IPS-20b (cell line): ENCODE data around the gene ZMYM2.

Source experiments
- H3K27ac ChIP-seq: one replicate; pipeline ENCODE4 v1.5.1; 2013; ENCODE audit warnings: low read length
- H3K27me3 ChIP-seq: 2 replicates; pipeline ENCODE4 v1.6.1; 2013; ENCODE audit warnings: mild to moderate bottlenecking, low read length, inconsistent platforms; ENCODE audit not compliant: insufficient read depth
- H3K36me3 ChIP-seq: 2 replicates; pipeline ENCODE4 v1.6.1; 2013; ENCODE audit warnings: low read depth, mild to moderate bottlenecking, inconsistent platforms, low read length, moderate library complexity; ENCODE audit not compliant: insufficient read depth
- H3K4me1 ChIP-seq: 2 replicates; pipeline ENCODE4 v1.6.1; 2013; ENCODE audit warnings: mild to moderate bottlenecking, control low read depth, inconsistent platforms, low read length, moderate library complexity; ENCODE audit not compliant: insufficient read depth
- H3K4me3 ChIP-seq: 2 replicates; pipeline ENCODE4 v1.5.1; 2013; ENCODE audit warnings: mild to moderate bottlenecking, low read length, inconsistent platforms
- H3K9ac ChIP-seq: 2 replicates; pipeline ENCODE4 v1.6.1; 2013; ENCODE audit warnings: low read depth, mild to moderate bottlenecking, inconsistent platforms, low read length, moderate library complexity
- H3K9me3 ChIP-seq: 2 replicates; pipeline ENCODE4 v1.6.1; 2013; ENCODE audit warnings: mild to moderate bottlenecking, low read depth, low read length, inconsistent platforms; ENCODE audit not compliant: insufficient read depth

ZMYM2 gene

DNA sequence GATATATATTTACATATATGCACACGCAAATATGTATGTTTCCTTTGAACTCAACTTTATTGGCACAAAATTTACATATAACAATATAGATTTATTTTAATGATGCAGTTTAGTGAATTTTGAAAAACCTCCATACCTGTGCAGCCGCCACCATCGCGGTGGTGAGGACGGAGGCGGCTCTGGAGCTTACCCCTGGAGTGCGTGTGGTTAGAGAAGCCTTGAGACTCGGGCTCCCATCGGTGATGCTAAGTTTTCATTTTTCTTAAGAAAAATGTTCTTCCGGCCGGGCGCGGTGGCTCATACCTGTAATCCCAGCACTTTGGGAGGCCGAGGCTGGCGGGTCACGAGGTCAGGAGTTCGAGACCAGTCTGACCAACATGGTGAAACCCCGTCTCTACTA lies 170.5 kb downstream of the ZMYM2 start:
- H3K36me3 ChIP-seq = no peaks in the 10 kb centered on the region
- no peak overlapping the region for H3K27ac ChIP-seq
- H3K4me1 ChIP-seq = no peaks in the 10 kb centered on the region
- H3K4me3 ChIP-seq = peak overlapping the region; percentile 73
- H3K9me3 ChIP-seq = no peaks in the 10 kb centered on the region
- H3K27me3 ChIP-seq = peaks cover 53% of the 10 kb centered on the region
- no peak overlapping the region for H3K9ac ChIP-seq

DNA sequence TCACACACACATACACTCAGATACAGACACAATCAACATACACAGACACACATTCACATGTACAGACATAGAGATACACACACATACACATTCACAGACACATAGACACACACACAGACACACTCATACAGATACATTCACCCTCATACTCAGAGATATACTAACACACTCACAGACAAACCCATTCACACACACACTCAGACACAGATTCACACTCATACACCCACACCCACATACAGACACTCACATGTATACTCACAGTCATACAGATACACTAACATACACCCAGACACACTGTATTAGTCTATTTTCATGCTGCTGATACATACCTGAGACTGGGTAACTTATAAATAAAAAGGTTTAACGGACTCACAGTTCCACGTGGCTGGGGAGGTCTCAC lies 171.5 kb downstream of the ZMYM2 start:
- Histone ChIP-seq H3K4me1 (no peaks in the 10 kb centered on the region), H3K36me3 (no peaks in the 10 kb centered on the region), H3K9ac (no peak overlapping the region), H3K27me3 (peaks cover 53% of the 10 kb centered on the region), H3K9me3 (no peaks in the 10 kb centered on the region), H3K27ac (no peak overlapping the region), H3K4me3 (no peak overlapping the region)

DNA sequence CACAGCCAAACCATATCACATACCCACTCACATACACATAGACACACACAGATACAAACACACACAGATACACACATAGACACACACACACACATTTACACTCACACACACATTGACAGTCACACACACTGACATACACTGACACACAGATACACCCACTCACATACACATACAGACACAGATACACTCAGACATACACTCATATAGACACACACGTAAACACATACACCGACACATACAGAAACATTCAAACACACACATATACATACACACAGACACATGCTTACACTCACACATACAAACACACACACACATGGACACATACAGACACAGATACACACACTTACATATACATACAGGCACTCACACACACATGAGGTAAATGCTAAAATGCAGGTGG lies 172.1 kb downstream of the ZMYM2 start:
- Histone ChIP-seq H3K9ac (no peak overlapping the region), H3K27ac (no peak overlapping the region), H3K4me3 (no peak overlapping the region), H3K9me3 (no peaks in the 10 kb centered on the region), H3K27me3 (peaks cover 46% of the 10 kb centered on the region), H3K4me1 (no peaks in the 10 kb centered on the region), H3K36me3 (no peaks in the 10 kb centered on the region)

DNA sequence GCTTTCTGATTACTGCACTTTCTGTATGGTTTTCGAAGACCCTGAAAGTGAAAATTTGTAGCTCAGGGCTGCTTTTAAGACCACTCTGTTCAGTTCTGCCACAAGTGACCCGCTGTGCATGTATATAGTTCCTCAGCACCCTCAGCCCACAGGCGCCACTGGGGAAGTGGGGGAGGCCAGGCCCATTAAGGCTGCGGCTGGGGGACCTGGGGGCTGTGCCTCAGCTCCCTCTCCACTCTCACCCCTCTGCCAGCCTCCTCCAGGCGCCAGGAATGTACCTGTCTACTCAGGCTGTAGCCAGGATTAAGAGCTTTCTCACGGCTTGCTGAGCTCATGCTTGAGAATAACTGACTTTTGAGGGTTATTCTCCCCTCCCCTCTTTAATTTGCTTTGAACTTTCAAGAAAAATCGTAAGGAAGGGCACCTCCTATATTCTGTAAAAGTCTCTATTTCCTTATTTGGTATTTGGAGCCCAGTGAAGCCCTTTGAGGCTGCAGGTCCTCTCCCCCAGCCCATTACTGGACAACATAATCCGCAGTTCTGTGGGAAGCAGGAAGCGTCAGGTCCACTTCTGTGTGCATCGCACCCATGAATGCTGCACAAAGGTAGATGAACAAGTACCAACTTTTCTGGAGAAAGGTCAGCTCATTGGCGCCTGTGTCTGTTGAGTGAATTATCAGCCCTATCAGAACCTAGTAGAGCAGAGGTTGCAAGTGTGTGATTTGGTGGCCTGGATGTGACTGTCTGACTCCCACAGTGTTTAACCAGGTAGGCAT lies 172.7 kb downstream of the ZMYM2 start:
- Histone ChIP-seq H3K9ac (no peak overlapping the region), H3K27ac (no peak overlapping the region), H3K27me3 (peaks cover 44% of the 10 kb centered on the region), H3K4me1 (no peaks in the 10 kb centered on the region), H3K4me3 (no peak overlapping the region), H3K36me3 (no peaks in the 10 kb centered on the region), H3K9me3 (no peaks in the 10 kb centered on the region)

DNA sequence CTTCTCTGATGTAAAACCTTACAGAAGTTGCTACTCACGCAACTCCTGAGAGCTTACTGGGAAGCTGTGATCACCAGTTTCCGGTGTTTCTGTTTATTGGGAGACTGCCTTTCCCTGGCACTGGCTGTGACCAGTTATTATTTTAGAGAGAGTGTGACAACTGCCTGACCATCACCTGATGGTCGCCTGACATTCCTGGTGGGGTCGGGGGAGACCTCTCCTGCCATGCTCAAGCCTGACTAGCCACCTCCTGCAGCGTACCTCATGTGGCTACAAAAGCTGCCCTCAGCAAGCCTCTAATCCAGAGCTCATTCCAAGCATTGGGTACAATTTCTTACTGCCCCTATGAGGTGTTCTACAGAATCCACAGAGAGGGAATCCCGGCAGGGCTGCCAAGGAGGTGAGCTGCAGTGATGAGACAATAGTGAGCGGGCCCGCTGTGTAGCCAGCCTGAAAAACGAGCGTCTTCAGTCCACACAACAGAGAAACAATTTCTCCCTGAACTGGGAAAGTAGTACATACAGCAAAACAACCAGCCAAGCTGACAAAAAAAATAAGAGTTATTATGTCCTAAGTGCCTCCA lies 173.6 kb downstream of the ZMYM2 start:
- no peaks in the 10 kb centered on the region for H3K4me1 ChIP-seq
- H3K4me3 ChIP-seq = no peak overlapping the region
- no peak overlapping the region for H3K9ac ChIP-seq
- no peak overlapping the region for H3K27ac ChIP-seq
- no peaks in the 10 kb centered on the region for H3K36me3 ChIP-seq
- no peaks in the 10 kb centered on the region for H3K9me3 ChIP-seq
- H3K27me3 ChIP-seq = peaks cover 53% of the 10 kb centered on the region

DNA sequence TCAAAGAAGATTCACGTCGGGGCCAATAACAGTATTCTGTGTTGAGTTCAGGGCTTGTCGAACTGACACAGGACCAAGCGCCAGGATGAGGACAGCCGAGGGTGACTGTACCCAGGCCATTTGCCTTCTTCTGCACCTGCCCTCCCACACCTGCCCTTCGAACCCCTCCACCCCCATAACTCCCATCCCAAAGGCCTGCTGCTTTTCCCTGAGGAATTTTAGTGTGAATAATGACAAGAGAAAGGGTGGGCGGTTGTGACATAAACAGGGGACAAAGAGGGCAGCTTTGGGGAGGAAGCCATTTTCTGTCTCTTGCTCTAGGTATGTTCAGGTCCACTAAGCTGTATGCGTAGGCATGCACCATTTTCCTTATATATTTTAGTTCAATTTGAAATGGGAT lies 176.2 kb downstream of the ZMYM2 start:
- no peaks in the 10 kb centered on the region for H3K9me3 ChIP-seq
- H3K4me3 ChIP-seq = no peak overlapping the region
- no peak overlapping the region for H3K27ac ChIP-seq
- no peaks in the 10 kb centered on the region for H3K4me1 ChIP-seq
- no peak overlapping the region for H3K9ac ChIP-seq
- H3K36me3 ChIP-seq = no peaks in the 10 kb centered on the region
- peaks cover 45% of the 10 kb centered on the region for H3K27me3 ChIP-seq

DNA sequence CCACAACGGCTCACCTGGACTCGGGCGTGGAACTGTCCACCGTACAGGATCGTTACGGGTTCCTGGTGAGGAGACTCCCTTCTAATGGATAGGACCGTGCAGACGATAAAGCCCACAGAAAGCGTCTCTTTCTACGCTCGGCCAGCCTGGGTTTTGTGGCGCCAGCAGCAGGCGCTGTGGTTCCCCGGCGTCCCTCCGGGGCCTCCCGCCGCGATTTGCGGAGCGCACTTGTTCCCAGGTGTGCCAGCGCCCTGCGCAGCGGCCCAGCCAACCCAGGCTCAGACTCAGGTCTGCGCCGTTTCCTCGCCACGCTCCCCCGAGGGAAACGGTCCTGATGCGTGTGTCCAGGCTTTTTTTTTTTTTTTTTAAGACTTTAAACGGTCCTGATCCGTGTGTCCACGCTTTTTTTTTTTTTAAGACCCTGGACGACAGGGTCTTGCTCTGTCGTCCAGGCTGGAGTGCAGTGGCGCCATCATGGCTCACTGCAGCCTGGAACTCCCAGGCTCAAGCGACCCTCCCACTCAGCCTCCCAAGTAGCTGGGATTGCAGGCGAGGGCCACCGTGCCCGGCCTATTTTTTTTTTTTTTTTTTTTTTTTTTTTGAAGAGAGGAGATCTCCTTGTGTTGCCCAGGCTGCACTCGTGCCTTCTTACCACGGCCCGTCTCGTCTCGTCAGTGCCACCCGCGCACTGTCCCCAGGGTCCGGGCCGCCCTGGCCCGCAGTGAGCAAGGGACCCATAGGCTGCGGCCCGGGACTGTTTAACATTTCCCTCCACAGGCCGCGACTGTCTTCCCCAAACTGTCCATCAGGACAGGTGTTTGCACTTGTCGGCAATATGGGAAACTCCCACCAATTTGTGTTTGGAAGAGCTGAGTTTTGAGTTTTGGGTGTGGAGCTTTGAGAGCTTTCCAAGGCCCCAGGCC lies 178.5 kb downstream of the ZMYM2 start:
- Histone ChIP-seq H3K9me3 (no peaks in the 10 kb centered on the region), H3K27me3 (peaks cover 24% of the 10 kb centered on the region), H3K27ac (no peak overlapping the region), H3K4me3 (peak overlapping the region; percentile 50), H3K4me1 (no peaks in the 10 kb centered on the region), H3K36me3 (no peaks in the 10 kb centered on the region), H3K9ac (no peak overlapping the region)

DNA sequence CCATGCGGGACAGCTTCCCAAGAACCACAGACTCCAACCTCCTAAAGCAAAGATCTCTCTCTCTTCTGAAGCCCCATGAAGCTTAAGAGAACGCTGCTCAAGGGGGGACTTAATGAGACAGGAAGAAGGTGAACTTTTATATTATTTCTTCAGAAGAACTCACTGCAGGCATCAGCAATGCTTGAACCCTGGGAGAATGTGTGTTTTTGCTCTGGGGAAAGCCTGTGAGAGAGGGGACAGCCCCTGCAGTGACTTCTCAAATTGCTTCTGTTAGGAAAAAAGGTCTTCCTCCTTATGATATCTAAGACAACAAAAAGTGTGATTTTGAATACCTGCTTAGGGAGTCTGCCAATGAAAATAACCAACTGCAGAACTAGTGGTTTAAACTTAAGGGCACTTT lies 179.3 kb downstream of the ZMYM2 start:
- Histone ChIP-seq H3K4me3 (no peak overlapping the region), H3K9ac (no peak overlapping the region), H3K36me3 (no peaks in the 10 kb centered on the region), H3K27ac (no peak overlapping the region), H3K4me1 (no peaks in the 10 kb centered on the region), H3K9me3 (no peaks in the 10 kb centered on the region), H3K27me3 (peaks cover 24% of the 10 kb centered on the region)

DNA sequence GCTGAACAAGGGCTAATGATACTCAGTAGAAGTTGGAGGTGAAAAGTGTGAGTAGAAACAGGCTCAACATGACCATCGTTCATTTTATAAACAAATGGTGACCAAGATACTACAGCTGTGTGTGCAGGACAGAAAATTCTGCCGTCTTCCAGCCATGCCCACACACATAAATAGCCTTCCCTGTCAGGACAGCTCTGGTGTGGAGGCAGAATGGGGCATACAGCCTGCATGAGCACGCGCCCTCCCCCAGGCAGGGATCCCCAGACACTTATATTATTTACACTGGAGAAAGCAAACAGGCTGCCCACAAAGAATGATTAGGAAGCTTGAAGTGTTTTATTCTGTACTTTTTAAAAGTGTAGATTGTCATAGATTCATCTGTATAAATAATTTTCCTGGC lies 182.0 kb downstream of the ZMYM2 start:
- H3K9ac ChIP-seq = no peak overlapping the region
- peaks cover 24% of the 10 kb centered on the region for H3K27me3 ChIP-seq
- no peaks in the 10 kb centered on the region for H3K36me3 ChIP-seq
- H3K4me3 ChIP-seq = no peak overlapping the region
- no peaks in the 10 kb centered on the region for H3K4me1 ChIP-seq
- no peaks in the 10 kb centered on the region for H3K9me3 ChIP-seq
- H3K27ac ChIP-seq = no peak overlapping the region
